ENCODE measurements around the gene ZC3H18. TPM values are rescaled to one million over a fixed set of nuclear protein-coding genes. Genes with fewer than 3 reads are reported as not detected.

Gene ZC3H18
- total and polyA plus RNA-seq, 10 of the 15 experiments (the other 5 are each of a cell fraction or from before 2014, with no cell fraction given) = 1.0 to 58.3 (median 22.4) TPM

DNA sequence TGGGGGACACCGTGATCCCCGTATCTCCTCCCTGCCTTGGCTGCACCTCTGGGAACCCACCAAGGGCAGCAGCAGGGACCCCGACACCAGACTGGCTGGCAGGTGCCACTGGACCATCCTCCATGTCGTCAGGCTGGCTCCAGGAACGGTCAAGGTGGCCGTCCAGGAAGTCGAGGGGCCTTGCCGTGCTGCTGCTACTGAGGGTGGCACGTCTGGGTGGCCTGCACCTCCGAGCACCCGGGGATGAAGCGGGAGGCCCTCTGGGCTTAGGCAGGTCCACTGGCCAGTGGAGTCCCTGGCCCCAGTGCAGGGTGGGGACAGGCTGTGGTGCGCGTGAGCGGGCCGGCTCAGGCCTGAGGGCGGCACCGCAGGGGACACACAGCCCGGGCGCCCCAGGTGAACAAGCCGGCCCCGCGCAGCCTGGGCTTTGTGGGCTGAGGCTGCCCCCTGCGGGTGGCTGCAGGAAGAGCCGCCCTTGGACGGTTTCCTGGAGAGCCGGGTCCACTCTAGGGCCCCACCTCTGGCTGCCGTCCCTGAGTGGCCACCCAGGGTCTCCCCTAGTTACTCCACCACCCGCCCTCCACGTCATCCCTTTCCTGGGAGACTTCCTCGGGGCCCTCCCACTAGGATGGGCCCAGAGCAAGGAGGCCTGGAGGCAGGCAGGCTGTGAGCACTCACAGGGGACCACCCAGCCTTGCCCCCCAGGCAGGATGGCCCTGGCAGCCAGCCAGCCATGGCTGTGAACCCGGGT is 42.8 kb upstream of the ZC3H18 start (continued):
- TF ChIP-seq SPI1 (IDR thresholded peaks at IDR 0.05; ENCODE audit: borderline replicate concordance, insufficient read depth, low read depth, low read length) (no peak), HDGF (IDR thresholded peaks at IDR 0.05) (no peak), NR2C2 (IDR thresholded peaks at IDR 0.05; ENCODE audit: borderline replicate concordance, control insufficient read depth, insufficient read length, low read depth) (no peak), RAD21 (IDR thresholded peaks at IDR 0.05; ENCODE audit: insufficient read depth, low read depth, low read length) (peak; percentile 95), EP300 (IDR thresholded peaks at IDR 0.05; ENCODE audit: borderline replicate concordance in 1 of 2, control insufficient read depth in 1 of 2, low read depth in 2 of 2, low read length in 2 of 2) (no peak), POLR2AphosphoS5 (IDR thresholded peaks at IDR 0.05; ENCODE audit: low read length) (no peak), GATAD2B (conservative IDR thresholded peaks at IDR 0.05; ENCODE audit: low read depth) (peak; percentile 67; the same call in 1 of the 2 replicates), IKZF1 (conservative IDR thresholded peaks at IDR 0.05) (peak; percentile 14; the same call in 1 of the 2 replicates), STAT3 (IDR thresholded peaks at IDR 0.05; ENCODE audit: low read depth, low read length) (no peak), NR2C1 (IDR thresholded peaks at IDR 0.05) (no peak), NBN (IDR thresholded peaks at IDR 0.05) (no peak), DPF2 (IDR thresholded peaks at IDR 0.05) (0 out of 2 replicates have a peak, but pooled peaks have one; percentile 28), PAX5 (IDR thresholded peaks at IDR 0.05; ENCODE audit: borderline replicate concordance, low read depth, low read length) (no peak), EED (IDR thresholded peaks at IDR 0.05; ENCODE audit: low read depth) (no peak), CHD4 (IDR thresholded peaks at IDR 0.05) (no peak), ZSCAN29 (IDR thresholded peaks at IDR 0.05) (no peak), RBBP5 (conservative IDR thresholded peaks at IDR 0.05) (no peak)
- TF ChIP-seq, protein P1, sequence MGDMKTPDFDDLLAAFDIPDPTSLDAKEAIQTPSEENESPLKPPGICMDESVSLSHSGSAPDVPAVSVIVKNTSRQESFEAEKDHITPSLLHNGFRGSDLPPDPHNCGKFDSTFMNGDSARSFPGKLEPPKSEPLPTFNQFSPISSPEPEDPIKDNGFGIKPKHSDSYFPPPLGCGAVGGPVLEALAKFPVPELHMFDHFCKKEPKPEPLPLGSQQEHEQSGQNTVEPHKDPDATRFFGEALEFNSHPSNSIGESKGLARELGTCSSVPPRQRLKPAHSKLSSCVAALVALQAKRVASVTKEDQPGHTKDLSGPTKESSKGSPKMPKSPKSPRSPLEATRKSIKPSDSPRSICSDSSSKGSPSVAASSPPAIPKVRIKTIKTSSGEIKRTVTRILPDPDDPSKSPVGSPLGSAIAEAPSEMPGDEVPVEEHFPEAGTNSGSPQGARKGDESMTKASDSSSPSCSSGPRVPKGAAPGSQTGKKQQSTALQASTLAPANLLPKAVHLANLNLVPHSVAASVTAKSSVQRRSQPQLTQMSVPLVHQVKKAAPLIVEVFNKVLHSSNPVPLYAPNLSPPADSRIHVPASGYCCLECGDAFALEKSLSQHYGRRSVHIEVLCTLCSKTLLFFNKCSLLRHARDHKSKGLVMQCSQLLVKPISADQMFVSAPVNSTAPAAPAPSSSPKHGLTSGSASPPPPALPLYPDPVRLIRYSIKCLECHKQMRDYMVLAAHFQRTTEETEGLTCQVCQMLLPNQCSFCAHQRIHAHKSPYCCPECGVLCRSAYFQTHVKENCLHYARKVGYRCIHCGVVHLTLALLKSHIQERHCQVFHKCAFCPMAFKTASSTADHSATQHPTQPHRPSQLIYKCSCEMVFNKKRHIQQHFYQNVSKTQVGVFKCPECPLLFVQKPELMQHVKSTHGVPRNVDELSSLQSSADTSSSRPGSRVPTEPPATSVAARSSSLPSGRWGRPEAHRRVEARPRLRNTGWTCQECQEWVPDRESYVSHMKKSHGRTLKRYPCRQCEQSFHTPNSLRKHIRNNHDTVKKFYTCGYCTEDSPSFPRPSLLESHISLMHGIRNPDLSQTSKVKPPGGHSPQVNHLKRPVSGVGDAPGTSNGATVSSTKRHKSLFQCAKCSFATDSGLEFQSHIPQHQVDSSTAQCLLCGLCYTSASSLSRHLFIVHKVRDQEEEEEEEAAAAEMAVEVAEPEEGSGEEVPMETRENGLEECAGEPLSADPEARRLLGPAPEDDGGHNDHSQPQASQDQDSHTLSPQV (IDR thresholded peaks at IDR 0.05) = 0 out of 2 replicates have a peak, but pooled peaks have one; percentile 41
- TF ChIP-seq, protein P2, sequence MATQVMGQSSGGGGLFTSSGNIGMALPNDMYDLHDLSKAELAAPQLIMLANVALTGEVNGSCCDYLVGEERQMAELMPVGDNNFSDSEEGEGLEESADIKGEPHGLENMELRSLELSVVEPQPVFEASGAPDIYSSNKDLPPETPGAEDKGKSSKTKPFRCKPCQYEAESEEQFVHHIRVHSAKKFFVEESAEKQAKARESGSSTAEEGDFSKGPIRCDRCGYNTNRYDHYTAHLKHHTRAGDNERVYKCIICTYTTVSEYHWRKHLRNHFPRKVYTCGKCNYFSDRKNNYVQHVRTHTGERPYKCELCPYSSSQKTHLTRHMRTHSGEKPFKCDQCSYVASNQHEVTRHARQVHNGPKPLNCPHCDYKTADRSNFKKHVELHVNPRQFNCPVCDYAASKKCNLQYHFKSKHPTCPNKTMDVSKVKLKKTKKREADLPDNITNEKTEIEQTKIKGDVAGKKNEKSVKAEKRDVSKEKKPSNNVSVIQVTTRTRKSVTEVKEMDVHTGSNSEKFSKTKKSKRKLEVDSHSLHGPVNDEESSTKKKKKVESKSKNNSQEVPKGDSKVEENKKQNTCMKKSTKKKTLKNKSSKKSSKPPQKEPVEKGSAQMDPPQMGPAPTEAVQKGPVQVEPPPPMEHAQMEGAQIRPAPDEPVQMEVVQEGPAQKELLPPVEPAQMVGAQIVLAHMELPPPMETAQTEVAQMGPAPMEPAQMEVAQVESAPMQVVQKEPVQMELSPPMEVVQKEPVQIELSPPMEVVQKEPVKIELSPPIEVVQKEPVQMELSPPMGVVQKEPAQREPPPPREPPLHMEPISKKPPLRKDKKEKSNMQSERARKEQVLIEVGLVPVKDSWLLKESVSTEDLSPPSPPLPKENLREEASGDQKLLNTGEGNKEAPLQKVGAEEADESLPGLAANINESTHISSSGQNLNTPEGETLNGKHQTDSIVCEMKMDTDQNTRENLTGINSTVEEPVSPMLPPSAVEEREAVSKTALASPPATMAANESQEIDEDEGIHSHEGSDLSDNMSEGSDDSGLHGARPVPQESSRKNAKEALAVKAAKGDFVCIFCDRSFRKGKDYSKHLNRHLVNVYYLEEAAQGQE (IDR thresholded peaks at IDR 0.05; ENCODE audit: low read depth, low read length) = no peak
- TF ChIP-seq, protein P3, sequence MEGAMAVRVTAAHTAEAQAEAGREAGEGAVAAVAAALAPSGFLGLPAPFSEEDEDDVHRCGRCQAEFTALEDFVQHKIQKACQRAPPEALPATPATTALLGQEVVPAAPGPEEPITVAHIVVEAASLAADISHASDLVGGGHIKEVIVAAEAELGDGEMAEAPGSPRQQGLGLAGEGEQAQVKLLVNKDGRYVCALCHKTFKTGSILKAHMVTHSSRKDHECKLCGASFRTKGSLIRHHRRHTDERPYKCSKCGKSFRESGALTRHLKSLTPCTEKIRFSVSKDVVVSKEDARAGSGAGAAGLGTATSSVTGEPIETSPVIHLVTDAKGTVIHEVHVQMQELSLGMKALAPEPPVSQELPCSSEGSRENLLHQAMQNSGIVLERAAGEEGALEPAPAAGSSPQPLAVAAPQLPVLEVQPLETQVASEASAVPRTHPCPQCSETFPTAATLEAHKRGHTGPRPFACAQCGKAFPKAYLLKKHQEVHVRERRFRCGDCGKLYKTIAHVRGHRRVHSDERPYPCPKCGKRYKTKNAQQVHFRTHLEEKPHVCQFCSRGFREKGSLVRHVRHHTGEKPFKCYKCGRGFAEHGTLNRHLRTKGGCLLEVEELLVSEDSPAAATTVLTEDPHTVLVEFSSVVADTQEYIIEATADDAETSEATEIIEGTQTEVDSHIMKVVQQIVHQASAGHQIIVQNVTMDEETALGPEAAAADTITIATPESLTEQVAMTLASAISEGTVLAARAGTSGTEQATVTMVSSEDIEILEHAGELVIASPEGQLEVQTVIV (IDR thresholded peaks at IDR 0.05; ENCODE audit: borderline replicate concordance, partially characterized antibody) = no peak

All from GM12878 (cell line).